GM12892 (cell line): ENCODE results near the gene ZNF343.

Experiments
- POLR2A ChIP-seq: IDR thresholded peaks from 2 replicates; pipeline ENCODE4 v1.6.1; 2011; ENCODE audit warnings: low read depth, low read length, control low read depth
- POLR2AphosphoS5 ChIP-seq: IDR thresholded peaks from 2 replicates; pipeline ENCODE4 v1.6.1; 2011; ENCODE audit warnings: low read depth, low read length, control low read depth
- TAF1 ChIP-seq: IDR thresholded peaks from 2 replicates; pipeline ENCODE4 v1.6.1; 2011; ENCODE audit warnings: low read depth, mild to moderate bottlenecking, control low read depth, low read length, borderline replicate concordance

DNA sequence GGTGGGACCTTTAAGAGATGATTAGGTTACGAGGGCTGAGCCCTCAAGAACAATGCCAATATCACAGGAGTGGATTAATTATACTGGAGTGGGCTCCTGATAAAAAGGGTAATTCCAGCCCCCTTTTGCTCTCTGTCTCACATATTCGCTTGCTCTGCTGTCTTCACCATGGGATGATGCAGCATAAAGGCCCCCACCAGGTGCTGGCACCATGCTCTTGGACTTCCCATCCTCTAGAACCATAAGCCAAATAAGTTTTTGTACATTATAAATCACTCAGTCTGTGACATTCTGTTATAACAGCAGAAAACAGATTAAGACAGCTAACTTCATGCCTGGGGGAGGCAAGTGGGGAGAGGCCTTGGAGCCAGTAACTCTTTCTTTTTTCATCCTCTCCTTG lies 28.3 kb downstream of the ZNF343 start:
- TF ChIP-seq TAF1 (no peak), POLR2A (no peak), POLR2AphosphoS5 (no peak)
